SK-N-SH treated with all-trans-retinoic acid at 6 μM for 48 hours (cell line): ENCODE results near the gene ENAH.

Source experiments
- ISL1 ChIP-seq: fragments of 250-450 bp; sonication (Bioruptor Pico); IDR thresholded peaks from 2 replicates; pipeline ENCODE4 v2.1.2; 2022; ENCODE audit warnings: mild to moderate bottlenecking, moderate library complexity
- SNAI2 ChIP-seq: fragments of 250-450 bp; sonication (Bioruptor Pico); IDR thresholded peaks from 2 replicates; pipeline ENCODE4 v1.5.0; 2020; ENCODE audit warnings: mild to moderate bottlenecking, moderate library complexity
- TCF4 ChIP-seq: fragments of 250-450 bp; sonication (Bioruptor Pico); IDR thresholded peaks from 2 replicates; pipeline ENCODE4 v1.8.0; 2021; ENCODE audit warnings: mild to moderate bottlenecking, moderate library complexity, borderline replicate concordance
- ZC3H10 ChIP-seq: fragments of 250-450 bp; sonication (Bioruptor Pico); IDR thresholded peaks from 2 replicates; pipeline ENCODE4 v1.5.1; 2021; ENCODE audit warnings: mild to moderate bottlenecking, moderate library complexity
- ZFP3 ChIP-seq: fragments of 250-450 bp; sonication (Bioruptor Pico); IDR thresholded peaks from 2 replicates; pipeline ENCODE4 v1.5.0; 2020; ENCODE audit warnings: mild to moderate bottlenecking, moderate library complexity
- ZFP30 ChIP-seq: fragments of 450-650 bp; formaldehyde crosslinking; IDR thresholded peaks from 2 replicates; pipeline ENCODE4 v1.5.0; 2022; ENCODE audit warnings: mild to moderate bottlenecking, moderate library complexity

- TF ChIP-seq SNAI2 (no peak), ISL1 (CRISPR knock-in tag) (no peak), ZC3H10 (CRISPR knock-in tag) (no peak), ZFP3 (CRISPR knock-in tag) (no peak), ZFP30 (CRISPR knock-in tag) (no peak), TCF4 (CRISPR knock-in tag) (no peak)
These were observed 172.8 kb downstream of the ENAH start for GRCh38 chr1:225479996-225480720.
